Astrocyte of the cerebellum (primary cell): ENCODE data around the gene TRIM63.

Experiments used
- DNase-seq: peaks from one replicate; pipeline ENCODE4 v3.0.0-alpha.2; 2011; ENCODE audit warnings: low read depth
- H3K4me3 ChIP-seq: 2 replicates; pipeline ENCODE4 v1.5.1; 2011; ENCODE audit warnings: mild to moderate bottlenecking, low read depth, low read length, moderate library complexity
- CTCF ChIP-seq: IDR thresholded peaks from 2 replicates; pipeline ENCODE4 v1.5.1; 2012; ENCODE audit warnings: low read length, low read depth, moderate library complexity, mild to moderate bottlenecking; ENCODE audit errors: missing control alignments
- in situ Hi-C: cut with HindIII; loops from 2 replicates; pipeline ENCODE4 v1.10.0; 2017; ENCODE audit warnings: low sequenced_read_pairs

TRIM63 gene

GRCh38 chr1:26060832-26061574 is 6.4 kb downstream of the TRIM63 start:
- in situ Hi-C loops, result no loop called here
- no peak for TF ChIP-seq CTCF
- DNase-seq, result no peak
- no peak overlapping the region for H3K4me3 ChIP-seq

- H3K4me3 ChIP-seq, result no peak overlapping the region
- no peak for TF ChIP-seq CTCF
- no peak for DNase-seq
- in situ Hi-C loops, result loop anchor here (5.0 kb wide), 1 partner anchor 42 kb away; no protein-coding TSS in a partner anchor
Measured at GRCh38 chr1:26059906-26060305, 7.5 kb downstream of the TRIM63 start.

GRCh38 chr1:26058052-26058595 is 9.3 kb downstream of the TRIM63 start:
- no peak overlapping the region for H3K4me3 ChIP-seq
- DNase-seq, result no peak
- TF ChIP-seq CTCF, result no peak
- in situ Hi-C loops, result loop anchor here (5.0 kb wide), 1 partner anchor 44 kb away; no protein-coding TSS in a partner anchor

- no peak for TF ChIP-seq CTCF
- no peak for DNase-seq
- no peak overlapping the region for H3K4me3 ChIP-seq
- in situ Hi-C loops, result loop anchor here (5.0 kb wide), 1 partner anchor 45 kb away; no protein-coding TSS in a partner anchor
Measured at GRCh38 chr1:26057189-26057588, 10.2 kb downstream of the TRIM63 start.

GRCh38 chr1:26055041-26055440 is 12.4 kb downstream of the TRIM63 start:
- no peak for TF ChIP-seq CTCF
- in situ Hi-C loops, result loop anchor here (5.0 kb wide), 1 partner anchor 47 kb away; no protein-coding TSS in a partner anchor
- DNase-seq, result no peak
- no peak overlapping the region for H3K4me3 ChIP-seq

GRCh38 chr1:26053718-26054560 is 13.5 kb downstream of the TRIM63 start:
- no peak for DNase-seq
- in situ Hi-C loops, result no loop called here
- TF ChIP-seq CTCF, result no peak
- H3K4me3 ChIP-seq, result no peak overlapping the region
